GM19099 (cell line): ENCODE results near the gene TRANK1.

Source experiments
- POLR2A ChIP-seq: IDR thresholded peaks from 3 replicates; pipeline ENCODE4 v1.6.1; 2011; ENCODE audit warnings: low read depth; ENCODE audit not compliant: insufficient read length; ENCODE audit errors: extremely low read depth

TRANK1 gene

DNA sequence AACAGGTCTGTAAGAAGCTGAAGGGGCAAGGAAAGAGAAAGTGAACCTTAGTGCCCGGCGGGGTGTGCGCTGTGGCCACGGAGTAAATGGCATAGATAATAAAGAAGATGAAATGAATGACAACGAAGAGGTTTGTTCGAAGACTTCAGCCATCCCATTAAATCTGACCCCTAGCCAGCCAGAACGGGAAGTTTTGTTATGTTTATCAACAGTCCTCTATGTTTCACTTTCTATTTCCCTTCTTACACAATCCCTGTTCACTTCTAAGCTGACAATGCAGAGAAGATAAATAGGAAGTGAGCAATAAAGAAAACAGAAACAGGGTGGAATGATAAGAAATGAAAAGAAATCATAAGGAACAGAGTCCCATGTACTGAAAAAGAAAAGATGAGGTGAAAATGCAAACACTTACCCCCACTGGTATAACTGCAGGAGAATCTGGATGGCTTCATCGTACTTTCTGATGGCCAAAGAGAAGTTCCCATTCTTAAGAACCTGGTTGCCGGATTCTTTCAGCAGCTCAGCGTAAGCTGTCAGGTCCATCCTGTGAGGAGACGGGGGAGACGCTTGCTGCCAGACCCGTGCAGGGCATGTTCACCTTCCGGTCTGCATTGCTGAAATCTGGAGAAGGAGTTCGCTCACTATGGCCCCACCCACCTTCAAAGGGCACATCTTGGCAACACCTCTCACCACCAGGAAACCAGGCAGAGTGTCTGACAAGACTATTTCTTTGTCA, 36.8 kb downstream of the TRANK1 start:
- peak; percentile 60 for TF ChIP-seq POLR2A

DNA sequence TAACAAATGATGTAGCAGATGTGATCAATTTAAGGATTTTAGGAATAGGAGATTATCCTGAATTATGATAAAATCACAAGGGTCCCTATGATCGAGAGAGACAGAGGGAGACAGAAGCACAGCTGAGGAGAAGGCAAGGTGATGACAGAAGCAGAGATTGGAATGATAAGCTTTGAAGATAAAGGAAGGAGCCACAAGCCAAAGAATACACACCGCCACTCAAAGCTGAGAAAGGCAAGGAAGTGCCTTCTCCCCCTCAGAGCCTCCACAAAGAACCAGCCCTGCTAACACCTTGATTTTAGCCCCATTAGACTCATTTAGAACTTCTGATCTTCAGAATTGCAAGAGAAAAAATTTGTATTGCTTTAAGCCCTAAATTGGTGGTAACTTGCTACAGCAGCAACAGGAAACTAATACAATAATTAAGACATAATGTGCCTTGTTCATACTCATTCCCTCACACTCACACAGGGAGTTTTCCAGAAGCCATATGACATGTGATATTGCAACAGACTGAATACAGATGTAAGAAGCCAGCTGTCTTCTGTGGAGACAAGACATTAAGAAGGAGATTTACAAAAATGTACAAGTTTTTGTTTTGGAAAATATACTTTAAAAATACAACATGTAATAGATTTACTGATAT, 38.2 kb downstream of the TRANK1 start:
- TF ChIP-seq POLR2A: no peak

DNA sequence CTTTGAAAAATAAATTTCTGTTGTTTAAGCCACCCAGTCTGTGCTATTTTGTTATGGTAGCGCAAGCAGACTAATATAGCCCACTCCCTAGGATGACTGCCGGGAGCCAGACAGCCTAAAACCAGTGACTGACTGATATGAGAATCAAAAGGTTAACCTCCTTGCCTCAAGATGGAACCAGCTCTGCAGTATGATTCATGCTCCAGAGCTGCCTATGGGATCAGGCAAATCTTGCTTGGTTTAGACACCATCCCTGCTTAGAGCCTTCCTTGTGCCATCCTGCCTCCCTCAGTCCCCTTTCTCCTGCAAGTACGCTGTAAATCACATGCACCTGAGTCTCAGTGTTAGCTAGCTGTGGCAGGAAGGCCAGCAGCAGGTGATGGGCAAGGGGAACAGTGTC, 39.3 kb downstream of the TRANK1 start:
- no peak for TF ChIP-seq POLR2A

DNA sequence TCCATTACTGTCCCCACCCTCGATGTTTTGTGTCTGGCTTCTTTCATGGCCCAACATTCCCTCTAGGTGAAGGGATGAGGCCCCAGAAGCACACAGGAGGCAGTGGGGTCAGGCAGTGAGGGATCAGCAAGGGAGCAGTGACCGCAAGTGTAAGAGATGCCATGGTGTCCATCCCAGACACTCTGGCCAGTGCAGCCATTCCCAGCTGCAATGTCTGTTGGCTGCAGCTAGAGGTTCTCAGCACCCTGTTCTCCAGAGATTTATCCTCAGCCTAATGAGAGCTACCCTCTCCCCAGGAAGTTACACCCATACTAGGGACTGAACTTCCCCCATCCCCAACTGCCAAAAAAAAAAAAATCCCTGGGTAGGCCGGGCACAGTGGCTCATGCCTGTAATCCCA, 40.2 kb downstream of the TRANK1 start:
- TF ChIP-seq POLR2A: no peak

DNA sequence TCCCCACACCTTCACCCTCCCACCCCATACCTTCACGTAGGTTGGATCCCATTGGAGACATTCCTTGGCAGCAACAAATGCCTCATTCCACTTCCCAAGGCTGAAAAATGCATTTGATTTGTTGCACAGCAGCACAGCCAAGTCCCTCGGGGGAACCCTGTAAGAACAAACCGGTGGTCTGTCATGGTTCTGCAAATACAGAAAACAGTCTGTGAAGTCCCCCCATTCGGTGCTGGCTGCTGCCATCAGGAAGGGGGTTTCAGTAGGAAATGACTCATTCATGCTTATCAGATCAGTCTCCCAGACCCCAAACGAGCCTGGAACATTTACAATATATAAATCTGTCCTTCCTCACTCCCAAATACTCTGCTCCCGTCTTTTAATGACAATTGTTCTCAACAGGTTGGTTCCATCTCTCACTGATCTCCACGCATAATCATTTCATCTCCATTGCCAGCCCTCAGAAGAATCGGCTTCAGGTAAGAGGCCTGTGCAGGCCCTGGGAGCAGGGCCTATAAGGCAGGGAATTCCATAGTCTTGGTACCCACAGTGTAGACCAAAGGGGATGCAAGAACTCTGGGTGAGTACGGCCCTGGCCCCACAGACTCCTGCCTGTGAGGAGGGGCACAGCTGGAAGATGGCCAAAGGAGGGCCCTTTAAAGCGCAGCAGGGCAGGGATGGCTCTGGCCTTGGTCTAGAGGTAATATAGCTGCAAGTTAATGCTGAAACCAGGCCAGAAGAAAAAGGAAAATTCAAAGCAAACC, 41.6 kb downstream of the TRANK1 start:
- TF ChIP-seq POLR2A: no peak

DNA sequence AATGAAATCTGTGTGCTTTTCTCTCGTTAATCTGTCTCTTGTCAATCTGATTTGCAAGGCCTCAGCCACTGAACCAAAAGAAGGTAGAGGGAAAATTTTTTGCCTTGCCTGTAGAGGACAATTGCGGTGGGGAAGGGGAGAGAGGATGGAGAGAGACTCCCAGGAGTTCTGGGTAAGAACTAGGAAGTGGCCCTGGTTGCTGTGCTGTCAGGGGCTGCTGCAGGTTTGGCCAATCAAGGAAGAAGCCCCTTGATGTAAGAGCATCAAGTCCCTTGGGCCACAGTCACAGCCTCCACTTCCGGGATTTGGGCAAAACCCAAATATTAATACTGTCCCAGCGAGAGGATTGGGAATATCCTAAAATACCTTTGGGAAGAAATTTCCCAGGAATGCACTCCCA, 43.3 kb downstream of the TRANK1 start:
- no peak for TF ChIP-seq POLR2A

DNA sequence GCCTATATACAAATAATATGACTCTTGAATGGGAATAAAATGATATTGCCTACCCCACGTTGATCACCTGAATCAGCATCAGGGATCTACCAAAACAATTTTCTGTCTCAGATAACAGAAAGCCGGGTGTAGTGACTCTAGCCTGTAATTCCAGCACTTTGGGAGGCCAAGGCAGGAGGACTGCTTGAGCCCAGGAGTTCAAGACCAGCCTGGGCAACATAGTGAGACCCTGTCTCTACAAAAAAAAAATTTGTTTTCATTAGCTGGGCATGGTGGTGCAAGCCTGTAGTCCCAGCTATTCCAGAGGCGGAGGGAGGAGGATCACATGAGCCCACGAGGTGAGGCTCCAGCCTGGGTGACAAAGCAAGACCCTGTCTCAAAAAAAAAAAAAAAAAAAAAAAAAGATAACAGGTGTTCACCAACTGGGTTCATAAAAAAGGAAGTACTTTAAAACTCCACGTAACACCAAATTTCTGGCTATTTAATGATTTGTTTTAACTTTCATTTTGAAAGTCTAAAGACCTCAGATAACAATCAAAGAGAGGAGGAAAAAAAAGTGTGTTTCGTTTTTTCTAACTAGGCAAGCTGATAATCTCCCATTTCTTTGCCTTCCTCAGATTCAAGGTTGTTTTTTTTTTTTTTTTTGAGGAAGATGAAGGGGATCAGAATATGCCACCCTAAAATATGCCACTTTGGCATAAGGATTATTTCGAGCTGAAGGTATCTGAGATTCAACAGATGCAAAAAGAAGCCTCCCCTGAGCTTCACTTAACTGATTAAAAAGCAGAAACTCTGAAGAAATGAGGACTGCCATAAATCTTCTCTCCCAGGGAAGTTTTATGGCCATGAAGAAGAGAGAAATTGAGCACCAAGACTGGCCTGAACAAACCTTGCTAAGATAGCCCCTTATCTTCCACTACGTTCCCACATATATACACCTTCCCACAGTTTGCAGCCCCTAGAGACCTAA, 44.1 kb downstream of the TRANK1 start:
- no peak for TF ChIP-seq POLR2A

DNA sequence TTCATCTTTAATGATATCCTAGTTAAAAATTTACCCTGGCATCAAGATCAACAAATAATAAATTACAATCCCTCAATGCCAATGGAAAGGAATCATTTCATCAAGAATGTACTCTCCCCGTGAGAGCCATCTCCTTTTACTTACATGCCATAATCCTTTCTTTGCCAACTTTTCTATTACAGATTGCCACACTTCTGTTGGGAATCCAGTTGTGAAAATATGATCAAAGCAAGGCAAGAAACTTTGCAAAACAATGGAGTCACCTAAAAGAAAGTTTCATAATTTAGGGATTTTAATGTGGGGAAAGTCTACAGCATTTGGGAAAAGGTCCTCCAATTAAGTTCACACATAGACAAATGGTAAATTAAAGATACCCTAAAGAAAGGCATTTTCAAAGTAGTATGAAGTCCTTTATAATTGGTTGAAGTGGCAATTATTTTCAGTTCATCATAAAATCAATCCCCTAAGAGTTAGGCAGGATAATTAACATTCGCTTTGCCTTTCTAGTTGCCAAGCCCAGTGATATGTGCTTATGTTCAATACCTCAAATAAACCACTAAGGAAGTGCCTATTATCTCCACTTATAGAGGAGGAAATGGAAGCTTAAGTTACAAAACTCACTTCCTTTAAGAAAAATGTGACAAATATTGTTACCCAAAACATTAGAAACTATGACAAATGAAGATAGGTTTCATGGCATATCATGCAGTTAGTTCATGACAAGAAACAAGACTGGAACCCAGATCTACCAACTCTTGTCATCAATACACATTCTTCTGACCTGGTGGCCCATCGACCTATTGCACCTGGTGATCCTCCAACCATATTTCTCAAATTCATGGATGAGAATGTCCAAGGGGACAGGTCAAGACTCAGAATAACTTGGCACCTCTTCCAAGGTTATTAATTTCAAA, 49.1 kb downstream of the TRANK1 start:
- TF ChIP-seq POLR2A: no peak

DNA sequence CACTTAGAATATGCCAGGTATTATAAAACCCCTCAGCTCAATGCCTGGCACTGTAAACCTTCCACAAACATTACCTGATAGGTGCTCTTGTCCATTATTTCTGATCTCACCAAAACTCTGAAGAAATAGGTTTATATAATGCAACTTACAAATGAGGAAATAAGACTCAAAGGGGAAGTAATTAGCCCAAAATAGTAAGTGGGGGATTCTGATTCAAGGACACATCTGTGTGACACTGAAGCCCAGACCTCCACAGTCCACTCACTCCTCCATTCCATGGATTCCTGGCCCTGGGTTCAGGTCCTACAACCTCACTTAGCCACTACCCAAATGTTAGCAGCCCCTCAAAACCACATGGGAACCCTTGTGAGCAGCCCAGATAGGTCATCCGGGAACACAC, 49.9 kb downstream of the TRANK1 start:
- TF ChIP-seq POLR2A: no peak

DNA sequence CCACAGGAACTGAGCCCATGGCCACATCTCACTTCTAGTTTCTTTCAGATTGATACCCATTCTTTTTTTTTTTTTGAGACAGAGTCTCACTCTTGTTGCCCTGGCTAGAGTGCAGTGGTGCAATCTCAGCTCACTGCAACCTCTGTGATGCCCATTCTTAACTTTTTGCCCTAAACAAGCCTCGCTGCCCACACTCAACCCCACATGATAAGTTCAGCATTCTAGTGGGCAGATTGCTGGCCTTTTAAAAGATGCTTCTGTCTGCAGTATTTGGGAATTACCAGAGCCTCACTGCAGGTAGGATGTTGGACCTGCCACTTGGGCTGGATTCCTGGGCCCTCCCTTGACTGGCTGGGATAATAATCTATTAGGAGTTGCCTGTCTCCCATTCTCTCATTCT, 51.0 kb downstream of the TRANK1 start:
- no peak for TF ChIP-seq POLR2A

DNA sequence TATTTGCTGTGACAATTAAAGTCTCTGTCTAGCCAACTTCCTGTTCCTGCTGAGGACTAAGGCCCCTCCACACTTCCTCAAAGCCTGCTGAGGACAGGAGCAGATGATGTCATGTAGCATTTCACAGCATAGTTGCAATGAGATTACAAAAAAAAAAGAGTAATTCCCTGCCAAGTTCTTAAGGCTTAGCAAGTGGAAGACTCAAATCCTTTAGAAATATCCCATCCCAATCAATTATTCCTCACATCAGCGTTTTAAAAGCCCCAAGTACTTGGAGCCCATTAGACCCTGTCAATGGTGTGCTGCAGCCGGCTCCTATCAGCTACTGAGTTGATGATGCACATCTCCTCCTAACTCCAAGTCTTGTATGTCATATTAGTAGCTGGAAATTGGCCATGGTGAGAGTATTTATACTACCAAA, 51.7 kb downstream of the TRANK1 start:
- TF ChIP-seq POLR2A: no peak

DNA sequence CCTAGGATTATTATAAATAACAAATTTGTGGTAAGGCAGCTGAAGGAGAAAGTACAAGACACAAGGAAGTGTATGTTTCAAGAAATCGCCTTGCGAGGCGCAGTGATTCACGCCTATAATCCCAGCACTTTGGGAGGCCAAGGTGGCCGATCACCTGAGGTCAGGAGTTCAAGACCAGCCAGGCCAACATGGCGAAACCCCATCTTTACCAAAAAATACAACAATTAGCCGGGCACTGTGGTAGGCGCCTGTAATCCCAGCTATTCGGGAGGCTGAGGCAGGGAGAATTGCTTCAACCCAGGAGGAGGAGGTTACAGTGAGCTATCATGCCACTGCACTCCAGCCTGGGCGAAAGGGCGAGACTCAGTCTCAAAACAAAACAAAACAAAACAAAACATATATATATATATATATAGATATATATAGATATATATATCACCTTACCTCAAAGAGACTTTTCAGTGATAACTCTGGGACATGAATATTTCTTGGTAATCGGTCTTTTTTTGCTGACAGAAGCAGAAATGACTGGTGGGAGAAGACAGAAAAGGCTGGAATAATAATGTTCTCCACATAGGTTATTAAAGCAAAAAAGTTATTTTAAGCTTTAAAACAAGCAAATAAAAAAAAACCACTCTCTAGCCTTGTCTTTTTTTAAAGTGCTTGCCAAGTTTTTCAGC, 52.3 kb downstream of the TRANK1 start:
- TF ChIP-seq POLR2A: no peak

DNA sequence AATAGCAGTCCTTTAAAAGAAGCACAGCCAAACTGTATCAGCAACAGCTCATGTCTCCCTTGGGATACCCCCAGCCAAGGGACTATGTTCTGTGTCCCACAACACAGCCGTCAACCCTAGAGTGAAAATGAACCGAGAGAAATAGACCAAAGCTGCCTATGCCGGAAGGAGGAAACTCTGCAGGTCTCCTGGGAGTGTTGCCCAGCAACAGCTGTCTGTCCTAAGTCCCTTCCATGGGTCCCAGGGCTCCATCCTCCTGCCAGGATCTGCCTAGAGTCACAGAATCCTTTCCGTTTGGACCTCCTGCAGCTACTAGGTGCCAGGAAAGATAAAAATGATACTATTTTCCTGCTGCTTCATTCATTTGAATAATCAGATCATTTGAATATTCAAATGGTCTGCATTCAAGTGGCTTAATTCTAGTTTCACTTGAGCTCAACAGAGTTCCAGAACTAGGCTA, 53.1 kb downstream of the TRANK1 start:
- no peak for TF ChIP-seq POLR2A
